ENCODE measurements around the gene ZNF219. TPM values are rescaled to one million over a fixed set of nuclear protein-coding genes. Genes with fewer than 3 reads are reported as not detected.

ZNF219 gene
- total and polyA plus RNA-seq, 2 of the 13 experiments (the other 11 are each of a cell fraction or from before 2014, with no cell fraction given), result 34.5 to 36.6 TPM

DNA sequence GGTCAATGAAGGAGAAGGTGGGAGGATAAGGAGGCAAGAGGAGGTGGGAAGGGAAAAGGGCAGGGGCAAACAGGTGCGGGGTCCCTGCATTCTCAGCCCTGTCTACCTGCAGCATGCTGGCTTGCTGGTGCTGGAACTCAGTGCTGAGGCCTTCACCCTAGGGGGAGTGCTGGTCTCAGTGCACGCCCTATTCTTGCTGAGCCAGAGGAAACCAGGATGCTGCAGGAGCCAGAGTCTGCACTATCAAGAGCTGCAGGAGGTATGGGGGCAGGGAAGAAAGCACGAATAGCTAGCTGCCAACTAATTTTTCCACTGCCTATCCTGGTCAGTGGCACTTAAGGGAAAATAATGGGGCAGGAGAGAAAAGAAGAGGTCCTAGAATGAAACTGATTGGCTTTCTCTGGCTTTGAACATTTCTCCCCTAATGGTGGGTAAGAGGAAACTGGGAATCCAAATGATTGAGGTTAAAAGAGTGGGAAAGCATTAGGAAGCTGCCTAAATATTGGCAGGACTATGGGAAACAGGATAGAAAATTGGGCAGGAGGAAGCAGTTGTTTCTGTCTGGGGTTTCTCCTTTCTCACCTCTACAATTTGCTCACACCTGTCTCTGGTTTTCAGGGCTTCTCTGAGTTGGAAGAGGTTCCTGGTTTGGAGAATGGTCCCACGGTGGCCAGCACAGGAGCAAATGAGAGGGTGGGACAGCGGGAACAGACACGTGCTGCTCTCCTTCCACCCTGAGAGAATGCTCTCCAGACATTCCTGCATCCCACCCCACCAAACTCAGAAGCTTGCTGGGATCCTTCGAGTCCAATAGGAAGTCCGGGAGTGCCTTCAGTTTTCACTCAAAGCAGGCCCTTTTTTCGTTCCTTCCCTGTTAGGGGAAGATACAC is 4.3 kb upstream of the ZNF219 start (continued):
- peak; percentile 24; the same call in 1 of the 2 replicates for TF ChIP-seq ZNF614 (CRISPR knock-in tag; IDR thresholded peaks at IDR 0.05; ENCODE audit: borderline replicate concordance)
- TF ChIP-seq RFXAP (CRISPR knock-in tag; IDR thresholded peaks at IDR 0.05; ENCODE audit: borderline replicate concordance), result 0 out of 2 replicates have a peak, but pooled peaks have one; percentile 40
- TF ChIP-seq RARA (CRISPR knock-in tag; IDR thresholded peaks at IDR 0.05), result no peak
- TF ChIP-seq SUZ12 (IDR thresholded peaks at IDR 0.05; ENCODE audit: low read depth, low read length), result no peak
- no peak for TF ChIP-seq JARID2 (CRISPR knock-in tag; IDR thresholded peaks at IDR 0.05; ENCODE audit: insufficient replicate concordance)
- TF ChIP-seq ISL2 (CRISPR knock-in tag; IDR thresholded peaks at IDR 0.05), result 0 out of 2 replicates have a peak, but pooled peaks have one; percentile 22
- TF ChIP-seq, protein P1, sequence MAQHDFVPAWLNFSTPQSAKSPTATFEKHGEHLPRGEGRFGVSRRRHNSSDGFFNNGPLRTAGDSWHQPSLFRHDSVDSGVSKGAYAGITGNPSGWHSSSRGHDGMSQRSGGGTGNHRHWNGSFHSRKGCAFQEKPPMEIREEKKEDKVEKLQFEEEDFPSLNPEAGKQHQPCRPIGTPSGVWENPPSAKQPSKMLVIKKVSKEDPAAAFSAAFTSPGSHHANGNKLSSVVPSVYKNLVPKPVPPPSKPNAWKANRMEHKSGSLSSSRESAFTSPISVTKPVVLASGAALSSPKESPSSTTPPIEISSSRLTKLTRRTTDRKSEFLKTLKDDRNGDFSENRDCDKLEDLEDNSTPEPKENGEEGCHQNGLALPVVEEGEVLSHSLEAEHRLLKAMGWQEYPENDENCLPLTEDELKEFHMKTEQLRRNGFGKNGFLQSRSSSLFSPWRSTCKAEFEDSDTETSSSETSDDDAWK (CRISPR knock-in tag; IDR thresholded peaks at IDR 0.05), result no peak
- TF ChIP-seq ZSCAN22 (CRISPR knock-in tag; IDR thresholded peaks at IDR 0.05), result 0 out of 2 replicates have a peak, but pooled peaks have one; percentile 3
- no peak for TF ChIP-seq SMAD1 (CRISPR knock-in tag; IDR thresholded peaks at IDR 0.05; ENCODE audit: borderline replicate concordance, low read depth)
- no peak for TF ChIP-seq PTBP1 (IDR thresholded peaks at IDR 0.05; ENCODE audit: low read depth, low read length, poor library complexity, severe bottlenecking)
- TF ChIP-seq, protein P2, sequence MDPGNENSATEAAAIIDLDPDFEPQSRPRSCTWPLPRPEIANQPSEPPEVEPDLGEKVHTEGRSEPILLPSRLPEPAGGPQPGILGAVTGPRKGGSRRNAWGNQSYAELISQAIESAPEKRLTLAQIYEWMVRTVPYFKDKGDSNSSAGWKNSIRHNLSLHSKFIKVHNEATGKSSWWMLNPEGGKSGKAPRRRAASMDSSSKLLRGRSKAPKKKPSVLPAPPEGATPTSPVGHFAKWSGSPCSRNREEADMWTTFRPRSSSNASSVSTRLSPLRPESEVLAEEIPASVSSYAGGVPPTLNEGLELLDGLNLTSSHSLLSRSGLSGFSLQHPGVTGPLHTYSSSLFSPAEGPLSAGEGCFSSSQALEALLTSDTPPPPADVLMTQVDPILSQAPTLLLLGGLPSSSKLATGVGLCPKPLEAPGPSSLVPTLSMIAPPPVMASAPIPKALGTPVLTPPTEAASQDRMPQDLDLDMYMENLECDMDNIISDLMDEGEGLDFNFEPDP (CRISPR knock-in tag; conservative IDR thresholded peaks at IDR 0.05), result 0 out of 2 replicates have a peak, but pooled peaks have one; percentile 88
- TF ChIP-seq ZNF20 (CRISPR knock-in tag; IDR thresholded peaks at IDR 0.05), result 0 out of 2 replicates have a peak, but pooled peaks have one; percentile 3
- 0 out of 2 replicates have a peak, but pooled peaks have one; percentile 41 for TF ChIP-seq PRMT3 (CRISPR knock-in tag; IDR thresholded peaks at IDR 0.05; ENCODE audit: borderline replicate concordance, low read depth)
- TF ChIP-seq ZNF143 (CRISPR knock-in tag; IDR thresholded peaks at IDR 0.05), result no peak
- TF ChIP-seq, protein P3, sequence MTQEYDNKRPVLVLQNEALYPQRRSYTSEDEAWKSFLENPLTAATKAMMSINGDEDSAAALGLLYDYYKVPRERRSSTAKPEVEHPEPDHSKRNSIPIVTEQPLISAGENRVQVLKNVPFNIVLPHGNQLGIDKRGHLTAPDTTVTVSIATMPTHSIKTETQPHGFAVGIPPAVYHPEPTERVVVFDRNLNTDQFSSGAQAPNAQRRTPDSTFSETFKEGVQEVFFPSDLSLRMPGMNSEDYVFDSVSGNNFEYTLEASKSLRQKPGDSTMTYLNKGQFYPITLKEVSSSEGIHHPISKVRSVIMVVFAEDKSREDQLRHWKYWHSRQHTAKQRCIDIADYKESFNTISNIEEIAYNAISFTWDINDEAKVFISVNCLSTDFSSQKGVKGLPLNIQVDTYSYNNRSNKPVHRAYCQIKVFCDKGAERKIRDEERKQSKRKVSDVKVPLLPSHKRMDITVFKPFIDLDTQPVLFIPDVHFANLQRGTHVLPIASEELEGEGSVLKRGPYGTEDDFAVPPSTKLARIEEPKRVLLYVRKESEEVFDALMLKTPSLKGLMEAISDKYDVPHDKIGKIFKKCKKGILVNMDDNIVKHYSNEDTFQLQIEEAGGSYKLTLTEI (CRISPR knock-in tag; conservative IDR thresholded peaks at IDR 0.05), result no peak
- TF ChIP-seq MAFK (conservative IDR thresholded peaks at IDR 0.05 in 1 of 2, IDR thresholded peaks at IDR 0.05 in 1 of 2; ENCODE audit: low read length in 2 of 2), result peak; percentile 30 to 40; a peak in 2 of 4 replicates
- TF ChIP-seq HIVEP1 (CRISPR knock-in tag; IDR thresholded peaks at IDR 0.05), result no peak
- TF ChIP-seq ATF6 (CRISPR knock-in tag; conservative IDR thresholded peaks at IDR 0.05), result no peak
- no peak for TF ChIP-seq SMARCC2 (IDR thresholded peaks at IDR 0.05)
- no peak for TF ChIP-seq ZNF234 (CRISPR knock-in tag; conservative IDR thresholded peaks at IDR 0.05)
- TF ChIP-seq EP300 (IDR thresholded peaks at IDR 0.05; ENCODE audit: low read depth in 2 of 2, low read length in 2 of 2), result no peak
- TF ChIP-seq EP300 (CRISPR knock-in tag; IDR thresholded peaks at IDR 0.05; ENCODE audit: borderline replicate concordance), result 0 out of 2 replicates have a peak, but pooled peaks have one; percentile 13

Data from HepG2 (cell line).